ENCODE results near the gene ZNF783. TPM values are rescaled to one million over a fixed set of nuclear protein-coding genes. Genes with fewer than 3 reads are reported as not detected.
A peak's percentile ranks its signal among the peaks of the same experiment; 100 is the strongest.

Gene ZNF783
- total RNA-seq, 2 donors from 2014 or later: 28.4 to 32.4 TPM

- peaks cover 0 to 1% of the 10 kb centered on the region in 2 donors for H3K36me3 Mint-ChIP-seq (ENCODE audit: insufficient read depth in 2 of 2)
- peaks cover 6% of the 10 kb centered on the region for H3K27me3 Mint-ChIP-seq (ENCODE audit: low read depth)
- ATAC-seq (replicated peaks in 1 of 2) (no peak), DNase-seq (no peak)
- no peaks in the 10 kb centered on the region for H3K9me3 Mint-ChIP-seq
- H3K4me1 Mint-ChIP-seq (ENCODE audit: low read depth): peaks cover 24% of the 10 kb centered on the region
- H3K4me3 Mint-ChIP-seq: no peak overlapping the region
- no peak overlapping the region for H3K27ac Mint-ChIP-seq
Measured at GRCh38 chr7:149289262-149289661, 27.3 kb downstream of the ZNF783 start.

- Mint-ChIP-seq H3K4me3 (no peak overlapping the region), H3K9me3 (no peaks in the 10 kb centered on the region), H3K4me1 (ENCODE audit: low read depth) (peaks cover 18% of the 10 kb centered on the region), H3K36me3 (ENCODE audit: insufficient read depth in 2 of 2) (peaks cover 0 to 1% of the 10 kb centered on the region in 2 donors), H3K27ac (no peak overlapping the region), H3K27me3 (ENCODE audit: low read depth) (peaks cover 6% of the 10 kb centered on the region)
- ATAC-seq (replicated peaks in 1 of 2) (no peak), DNase-seq (no peak)
Measured at GRCh38 chr7:149289856-149290255, 27.9 kb downstream of the ZNF783 start.

DNA sequence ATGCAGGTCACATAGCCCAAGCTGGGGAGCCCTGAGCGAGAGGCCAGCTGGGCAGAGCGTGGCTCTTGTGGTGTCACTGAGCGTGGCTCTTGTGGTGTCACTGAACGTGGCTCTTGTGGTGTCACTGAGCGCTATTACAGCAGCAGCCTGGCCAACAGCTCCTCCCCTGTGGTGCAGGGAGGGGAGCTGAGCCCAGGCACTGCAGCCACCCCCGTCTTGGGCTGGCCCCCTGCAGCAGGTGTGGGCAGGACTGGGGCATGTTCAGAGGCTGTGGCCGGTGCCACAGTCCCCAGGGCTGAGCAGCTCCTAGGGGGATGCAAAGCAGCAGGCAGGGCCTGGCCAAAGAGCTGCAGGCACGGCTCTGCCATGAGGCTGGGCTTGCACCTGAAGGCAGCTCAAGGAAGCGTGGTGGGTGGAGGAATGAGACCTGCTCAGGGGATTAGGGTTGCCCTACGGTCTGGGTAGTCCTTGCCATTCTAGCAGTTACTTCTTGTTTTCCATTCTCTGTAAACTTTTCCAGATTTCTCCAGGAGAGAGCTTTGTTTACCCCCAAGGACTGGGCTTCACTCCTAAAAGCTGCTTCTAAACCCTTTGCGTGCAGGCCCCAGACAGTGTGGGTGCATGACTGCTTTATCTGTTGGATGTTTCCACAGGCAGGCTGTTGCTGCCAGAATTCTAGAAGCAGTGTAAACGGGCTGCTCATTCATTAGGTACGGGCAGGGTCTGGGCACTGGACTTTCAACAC is 29.2 kb downstream of the ZNF783 start:
- ATAC-seq (replicated peaks in 1 of 2): peak; percentile 40 to 41
- H3K36me3 Mint-ChIP-seq (ENCODE audit: insufficient read depth in 2 of 2): peaks cover 0 to 1% of the 10 kb centered on the region in 2 donors
- H3K4me3 Mint-ChIP-seq: no peak overlapping the region
- H3K27me3 Mint-ChIP-seq (ENCODE audit: low read depth): no peaks in the 10 kb centered on the region
- no peak overlapping the region for H3K27ac Mint-ChIP-seq
- H3K9me3 Mint-ChIP-seq: no peaks in the 10 kb centered on the region
- DNase-seq: no peak
- H3K4me1 Mint-ChIP-seq (ENCODE audit: low read depth): peaks cover 6% of the 10 kb centered on the region

DNA sequence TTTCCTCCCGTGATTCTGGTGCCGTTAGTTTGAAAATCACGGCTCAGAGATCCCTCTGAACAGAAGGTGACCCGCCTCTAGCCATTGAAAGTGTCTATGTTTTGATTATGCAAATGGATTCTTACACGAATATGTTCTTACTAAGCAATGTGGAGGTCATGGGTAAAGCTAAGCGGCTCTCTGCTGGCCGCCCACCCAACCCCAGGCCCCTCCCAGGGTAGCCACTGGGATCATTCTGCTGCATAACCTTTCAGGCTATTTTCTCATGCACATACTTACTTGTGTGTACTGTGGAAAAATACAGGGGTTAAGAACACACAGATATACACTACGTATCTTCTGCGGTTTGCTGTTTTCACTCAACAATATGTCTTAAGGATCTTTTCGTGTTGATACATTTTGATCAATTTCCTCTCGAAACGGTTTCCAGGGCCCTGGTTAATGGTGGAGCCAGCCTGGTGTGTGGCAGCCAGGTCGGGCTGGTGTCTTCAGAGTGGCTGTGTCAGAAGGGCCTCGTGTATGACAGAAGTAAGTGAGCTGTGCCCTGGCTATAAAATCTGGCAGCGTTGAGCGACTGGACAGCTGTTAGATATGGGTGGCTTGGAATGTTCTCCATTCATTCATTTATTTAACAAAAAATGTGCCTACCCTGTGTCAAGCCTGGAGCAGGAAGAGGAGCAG is 29.9 kb downstream of the ZNF783 start:
- ATAC-seq (replicated peaks in 1 of 2) (no peak), DNase-seq (no peak)
- Mint-ChIP-seq H3K9me3 (no peaks in the 10 kb centered on the region), H3K27me3 (ENCODE audit: low read depth) (no peaks in the 10 kb centered on the region), H3K4me3 (no peak overlapping the region), H3K27ac (no peak overlapping the region), H3K36me3 (ENCODE audit: insufficient read depth in 2 of 2) (peaks cover 0 to 1% of the 10 kb centered on the region in 2 donors), H3K4me1 (ENCODE audit: low read depth) (peaks cover 8% of the 10 kb centered on the region)

GRCh38 chr7:149292462-149292823 is 30.4 kb downstream of the ZNF783 start:
- ATAC-seq (replicated peaks in 1 of 2): no peak
- no peaks in the 10 kb centered on the region for H3K27me3 Mint-ChIP-seq (ENCODE audit: low read depth)
- no peak for DNase-seq
- H3K4me1 Mint-ChIP-seq (ENCODE audit: low read depth): peaks cover 13% of the 10 kb centered on the region
- no peaks in the 10 kb centered on the region for H3K9me3 Mint-ChIP-seq
- H3K36me3 Mint-ChIP-seq (ENCODE audit: insufficient read depth in 2 of 2): peaks cover 0 to 1% of the 10 kb centered on the region in 2 donors
- no peak overlapping the region for H3K4me3 Mint-ChIP-seq
- no peak overlapping the region for H3K27ac Mint-ChIP-seq

DNA sequence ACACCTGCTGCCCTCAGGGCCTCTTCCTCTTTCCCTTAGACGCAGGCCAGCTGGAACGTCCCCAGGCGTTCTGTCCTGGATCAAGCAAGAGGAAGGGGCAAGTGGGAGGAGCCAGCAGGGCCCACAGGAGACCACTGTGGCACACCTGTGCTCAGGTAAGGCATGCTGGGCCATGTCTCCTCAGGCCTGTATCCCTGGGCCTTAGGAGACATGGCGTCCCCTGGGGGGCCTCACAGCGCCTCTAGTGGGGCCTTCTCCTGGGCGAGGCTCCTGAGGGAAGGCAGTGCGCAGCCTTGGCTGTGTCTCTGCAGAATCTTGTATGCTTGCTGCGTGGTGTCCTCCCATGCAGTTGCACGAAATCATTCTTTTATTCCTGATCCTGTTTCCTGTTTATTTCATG is 31.3 kb downstream of the ZNF783 start:
- Mint-ChIP-seq H3K4me1 (ENCODE audit: low read depth) (peaks cover 13% of the 10 kb centered on the region), H3K27me3 (ENCODE audit: low read depth) (no peaks in the 10 kb centered on the region), H3K27ac (no peak overlapping the region), H3K4me3 (no peak overlapping the region), H3K36me3 (ENCODE audit: insufficient read depth in 2 of 2) (peaks cover 0 to 4% of the 10 kb centered on the region in 2 donors), H3K9me3 (peaks cover 0 to 3% of the 10 kb centered on the region in 2 donors)
- ATAC-seq (replicated peaks in 1 of 2) (no peak), DNase-seq (no peak)

- no peak for DNase-seq
- peaks cover 13% of the 10 kb centered on the region for H3K4me1 Mint-ChIP-seq (ENCODE audit: low read depth)
- H3K27ac Mint-ChIP-seq: no peak overlapping the region
- H3K4me3 Mint-ChIP-seq: no peak overlapping the region
- peaks cover 0 to 3% of the 10 kb centered on the region in 2 donors for H3K9me3 Mint-ChIP-seq
- ATAC-seq (replicated peaks in 1 of 2): no peak
- no peaks in the 10 kb centered on the region for H3K27me3 Mint-ChIP-seq (ENCODE audit: low read depth)
- H3K36me3 Mint-ChIP-seq (ENCODE audit: insufficient read depth in 2 of 2): peaks cover 0 to 4% of the 10 kb centered on the region in 2 donors
Measured at GRCh38 chr7:149293946-149294633, 32.1 kb downstream of the ZNF783 start.

DNA sequence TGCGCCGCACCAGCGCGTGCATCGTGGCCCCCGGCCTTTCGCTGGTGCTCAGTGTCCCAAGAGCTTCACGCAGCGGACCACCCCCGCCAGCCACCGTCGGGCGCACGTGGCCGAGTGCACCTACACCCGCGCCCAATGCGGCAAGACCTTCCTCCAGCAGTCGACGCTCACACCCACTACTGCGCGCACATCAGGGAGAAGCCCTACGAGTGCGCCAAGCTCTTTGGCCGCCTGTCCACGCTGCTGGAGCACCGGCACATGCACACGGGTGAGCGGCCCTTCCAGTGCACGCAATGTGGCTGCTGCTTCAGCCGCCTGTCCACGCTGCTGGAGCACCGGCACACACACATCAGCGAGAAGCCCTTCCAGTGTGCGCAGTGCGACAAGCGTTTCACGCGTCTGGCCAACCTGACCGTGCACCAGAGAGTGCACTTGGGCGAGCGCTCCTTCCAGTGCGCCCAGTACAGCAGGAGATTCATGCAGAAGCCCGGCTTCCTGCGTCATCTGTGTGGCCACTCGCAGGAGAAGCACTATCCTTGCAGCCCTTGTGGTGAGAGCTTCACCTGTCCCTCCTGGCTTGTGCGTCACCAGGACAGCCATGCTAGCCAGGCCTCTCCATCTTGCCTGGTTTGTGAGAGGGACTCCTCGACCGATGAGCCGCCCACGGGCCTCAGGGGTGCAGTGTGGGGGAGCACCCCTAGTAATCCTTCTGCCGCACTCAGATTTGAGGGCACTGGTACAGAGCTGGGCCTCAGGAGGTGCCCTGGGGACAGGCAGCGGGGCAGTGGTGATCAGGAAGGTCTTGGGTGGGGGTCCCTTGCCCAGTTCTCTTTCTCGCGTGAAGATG is 32.9 kb downstream of the ZNF783 start:
- Mint-ChIP-seq H3K9me3 (peaks cover 0 to 3% of the 10 kb centered on the region in 2 donors), H3K4me1 (ENCODE audit: low read depth) (peaks cover 13% of the 10 kb centered on the region), H3K27ac (no peak overlapping the region)

GRCh38 chr7:149295481-149295850 is 33.5 kb downstream of the ZNF783 start:
- Mint-ChIP-seq H3K4me1 (ENCODE audit: low read depth) (peaks cover 13% of the 10 kb centered on the region), H3K4me3 (no peak overlapping the region), H3K27me3 (ENCODE audit: low read depth) (no peaks in the 10 kb centered on the region), H3K36me3 (ENCODE audit: insufficient read depth in 2 of 2) (peaks cover 0 to 4% of the 10 kb centered on the region in 2 donors), H3K27ac (no peak overlapping the region), H3K9me3 (peaks cover 0 to 3% of the 10 kb centered on the region in 2 donors)
- no peak for ATAC-seq (replicated peaks in 1 of 2)
- DNase-seq: no peak

More for the DNA sequence above, 32.9 kb downstream of the ZNF783 start:
- Mint-ChIP-seq H3K27me3 (ENCODE audit: low read depth) (no peaks in the 10 kb centered on the region), H3K36me3 (ENCODE audit: insufficient read depth in 2 of 2) (peaks cover 0 to 4% of the 10 kb centered on the region in 2 donors), H3K4me3 (no peak overlapping the region)
- ATAC-seq (replicated peaks in 1 of 2): no peak
- DNase-seq: no peak

DNA sequence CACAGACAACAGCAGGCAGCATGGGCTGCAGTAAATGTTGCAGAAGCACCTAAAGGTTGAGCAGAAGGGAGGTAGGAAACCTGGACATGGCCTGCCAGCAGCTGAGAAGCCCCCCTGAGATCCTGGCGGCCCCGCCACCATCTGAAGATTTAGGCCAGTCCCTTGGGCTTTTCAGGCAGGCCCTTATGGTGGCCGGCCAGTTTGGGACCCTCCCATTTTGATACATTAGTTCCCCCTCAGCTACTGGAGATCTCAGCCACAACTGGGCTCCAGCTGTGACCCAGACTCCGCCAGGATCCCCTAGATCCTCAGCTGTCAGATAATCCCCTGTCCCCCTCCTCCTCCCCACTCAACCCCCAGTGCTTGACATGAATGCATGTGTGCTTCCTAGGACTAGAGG is 34.4 kb downstream of the ZNF783 start:
- no peak for ATAC-seq (replicated peaks in 1 of 2)
- no peaks in the 10 kb centered on the region for H3K27me3 Mint-ChIP-seq (ENCODE audit: low read depth)
- no peak for DNase-seq
- H3K27ac Mint-ChIP-seq: no peak overlapping the region
- H3K36me3 Mint-ChIP-seq (ENCODE audit: insufficient read depth in 2 of 2): peaks cover 0 to 4% of the 10 kb centered on the region in 2 donors
- peaks cover 0 to 3% of the 10 kb centered on the region in 2 donors for H3K9me3 Mint-ChIP-seq
- peaks cover 14% of the 10 kb centered on the region for H3K4me1 Mint-ChIP-seq (ENCODE audit: low read depth)
- H3K4me3 Mint-ChIP-seq: no peak overlapping the region

GRCh38 chr7:149297034-149297755 is 35.2 kb downstream of the ZNF783 start:
- Mint-ChIP-seq H3K9me3 (peaks cover 0 to 3% of the 10 kb centered on the region in 2 donors), H3K36me3 (ENCODE audit: insufficient read depth in 2 of 2) (peaks cover 0 to 4% of the 10 kb centered on the region in 2 donors), H3K4me3 (peak overlapping the region in 1 of 2 donors; percentile 10), H3K27me3 (ENCODE audit: low read depth) (no peaks in the 10 kb centered on the region), H3K4me1 (ENCODE audit: low read depth) (peaks cover 14% of the 10 kb centered on the region), H3K27ac (peak overlapping the region; percentile 36)
- no peak for DNase-seq
- ATAC-seq (replicated peaks in 1 of 2): peak; percentile 57 to 81

DNA sequence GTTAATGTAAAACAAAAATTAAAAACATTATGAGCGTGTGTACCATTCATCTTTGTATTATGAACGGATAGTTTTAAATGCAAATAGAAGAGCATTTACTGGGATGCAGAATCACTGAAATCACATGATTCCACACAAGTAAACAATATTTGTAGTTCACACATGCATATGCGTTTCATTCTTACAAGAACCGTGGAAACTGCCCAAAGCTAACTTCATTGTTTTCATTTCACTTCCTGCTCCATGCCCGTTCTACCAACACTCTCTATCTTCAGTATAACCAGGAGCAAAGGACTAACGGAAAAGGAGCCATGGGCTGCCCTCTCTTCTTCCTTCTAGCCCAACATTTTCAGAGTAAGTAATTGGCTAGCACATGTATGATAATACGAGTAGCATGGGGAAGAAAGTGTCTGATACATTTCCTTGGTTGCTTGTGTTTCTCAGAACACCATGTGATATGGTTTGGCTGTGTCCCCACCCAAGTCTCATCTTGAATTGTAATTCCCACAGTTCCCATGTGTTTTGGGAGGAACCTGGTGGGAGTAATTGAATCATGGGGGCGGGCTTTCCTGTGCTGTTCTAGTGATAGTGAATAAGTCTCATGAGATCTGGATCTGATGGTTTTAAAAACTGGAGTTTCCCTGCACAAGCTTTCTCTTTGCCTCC is 38.8 kb downstream of the ZNF783 start:
- no peak overlapping the region for H3K4me3 Mint-ChIP-seq
- no peak for DNase-seq
- peaks cover 0 to 4% of the 10 kb centered on the region in 2 donors for H3K36me3 Mint-ChIP-seq (ENCODE audit: insufficient read depth in 2 of 2)
- no peak for ATAC-seq (replicated peaks in 1 of 2)
- H3K27ac Mint-ChIP-seq: no peak overlapping the region
- peaks cover 2% of the 10 kb centered on the region for H3K27me3 Mint-ChIP-seq (ENCODE audit: low read depth)
- peaks cover 0 to 3% of the 10 kb centered on the region in 2 donors for H3K9me3 Mint-ChIP-seq
- peaks cover 14% of the 10 kb centered on the region for H3K4me1 Mint-ChIP-seq (ENCODE audit: low read depth)

All from activated T-cell treated with anti-CD3 and anti-CD28 coated beads, Interleukin-2, amount 50 U/mL, for 72 hours (primary cell).